Measurements from ENCODE around the gene UNK.
"Not testable (repeated sequence)": the region's sequence is repeated elsewhere in the genome, so short reads cannot be mapped to it uniquely, and the experiment has no call there.

Gene UNK

DNA sequence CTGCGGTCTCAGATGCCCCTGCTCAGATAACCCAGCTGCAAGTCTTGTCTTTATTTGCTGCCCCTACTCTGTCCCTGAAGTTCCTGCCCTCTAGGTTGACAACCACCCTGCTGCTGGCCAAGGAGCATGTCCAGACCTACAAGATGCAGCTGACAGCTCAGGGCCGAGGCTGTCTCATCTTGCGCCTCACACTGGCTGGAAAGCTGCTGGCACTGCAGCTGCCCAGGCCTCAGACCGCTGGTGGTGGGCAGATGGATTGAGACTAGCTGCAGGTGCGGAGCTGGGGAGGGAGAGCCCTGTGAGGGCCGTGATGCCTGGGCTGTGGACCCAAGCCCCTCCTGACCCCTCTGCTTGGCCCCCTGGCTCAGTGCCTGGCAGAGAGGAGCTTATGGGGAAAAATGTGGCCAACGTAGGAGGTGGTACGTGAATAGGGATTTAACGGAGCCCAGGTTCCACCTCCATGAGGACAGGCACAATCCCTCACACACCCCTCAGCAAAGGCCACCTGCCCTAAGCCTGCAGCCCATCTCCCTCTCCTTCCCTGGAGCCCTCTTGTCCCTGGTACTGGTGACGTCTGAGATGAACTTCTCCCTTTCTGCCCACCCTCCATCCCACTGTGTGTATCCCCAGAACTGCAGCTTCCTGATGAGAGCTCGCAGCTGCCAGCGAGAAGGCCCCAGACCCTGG, 11.3 kb upstream of the UNK start:
- DNase-seq (ENCODE audit: low read depth in 2 of 2), result no peak

DNA sequence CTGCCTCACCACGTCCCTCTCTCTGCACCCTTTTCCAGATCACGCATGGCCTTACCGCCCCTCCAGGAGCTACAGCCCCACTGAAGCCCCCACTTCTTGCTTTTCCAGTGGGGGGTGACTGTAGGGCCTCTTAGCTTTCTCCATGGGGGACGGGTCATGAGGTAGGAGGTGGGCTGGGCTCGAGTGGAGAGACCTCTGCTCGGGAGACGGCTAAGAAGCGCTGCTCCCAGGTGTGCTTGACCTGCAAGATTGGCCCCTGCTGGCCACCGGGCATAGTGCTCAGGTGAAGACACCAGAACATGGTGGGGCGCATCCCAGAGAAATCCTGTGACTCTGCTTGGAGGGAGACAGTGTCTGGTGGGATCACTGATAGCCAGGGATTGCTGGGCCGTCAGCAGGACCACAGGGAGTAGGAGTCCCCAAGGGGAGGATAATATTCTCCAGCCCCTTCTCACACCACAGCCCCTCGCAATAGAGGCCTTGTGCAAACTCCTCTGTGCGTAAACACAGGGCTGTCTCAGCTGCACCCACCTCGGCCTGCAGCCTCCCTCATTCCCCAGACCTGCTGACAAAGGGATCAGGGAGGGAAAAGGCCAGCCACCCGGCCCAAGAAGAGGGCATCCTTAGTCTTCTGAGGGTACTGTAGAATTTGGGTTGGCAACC, 10.7 kb upstream of the UNK start:
- no peak for DNase-seq (ENCODE audit: low read depth in 2 of 2)

DNA sequence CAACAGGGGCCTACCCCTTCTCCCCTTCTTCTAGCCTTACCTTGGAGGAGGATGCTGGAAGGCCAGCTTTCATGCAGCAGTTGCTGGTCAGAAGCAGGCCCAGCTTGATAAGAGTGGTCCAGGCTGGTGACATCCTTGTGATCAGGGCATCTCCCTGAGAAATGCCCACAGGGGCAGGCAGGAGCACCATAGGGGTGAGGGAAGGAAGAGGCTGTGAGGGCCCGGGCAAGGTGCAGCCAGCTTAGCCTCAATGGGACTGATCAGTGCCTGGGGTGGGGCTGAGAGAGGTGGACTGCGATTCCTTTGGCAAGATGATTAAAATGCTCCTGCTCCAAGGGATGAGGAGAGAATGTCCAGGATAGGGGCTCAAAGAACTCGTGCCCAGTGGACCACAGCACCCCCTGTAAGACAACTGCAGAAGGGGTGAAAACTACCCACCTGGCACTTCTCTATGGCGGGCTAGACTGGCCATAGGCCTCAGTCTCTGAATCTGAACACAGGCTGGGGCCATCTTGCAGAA, 10.1 kb upstream of the UNK start:
- DNase-seq (ENCODE audit: low read depth in 2 of 2), result no peak

GRCh38 chr17:75774991-75775668, 9.5 kb upstream of the UNK start:
- no peak for DNase-seq (ENCODE audit: low read depth in 2 of 2)

DNA sequence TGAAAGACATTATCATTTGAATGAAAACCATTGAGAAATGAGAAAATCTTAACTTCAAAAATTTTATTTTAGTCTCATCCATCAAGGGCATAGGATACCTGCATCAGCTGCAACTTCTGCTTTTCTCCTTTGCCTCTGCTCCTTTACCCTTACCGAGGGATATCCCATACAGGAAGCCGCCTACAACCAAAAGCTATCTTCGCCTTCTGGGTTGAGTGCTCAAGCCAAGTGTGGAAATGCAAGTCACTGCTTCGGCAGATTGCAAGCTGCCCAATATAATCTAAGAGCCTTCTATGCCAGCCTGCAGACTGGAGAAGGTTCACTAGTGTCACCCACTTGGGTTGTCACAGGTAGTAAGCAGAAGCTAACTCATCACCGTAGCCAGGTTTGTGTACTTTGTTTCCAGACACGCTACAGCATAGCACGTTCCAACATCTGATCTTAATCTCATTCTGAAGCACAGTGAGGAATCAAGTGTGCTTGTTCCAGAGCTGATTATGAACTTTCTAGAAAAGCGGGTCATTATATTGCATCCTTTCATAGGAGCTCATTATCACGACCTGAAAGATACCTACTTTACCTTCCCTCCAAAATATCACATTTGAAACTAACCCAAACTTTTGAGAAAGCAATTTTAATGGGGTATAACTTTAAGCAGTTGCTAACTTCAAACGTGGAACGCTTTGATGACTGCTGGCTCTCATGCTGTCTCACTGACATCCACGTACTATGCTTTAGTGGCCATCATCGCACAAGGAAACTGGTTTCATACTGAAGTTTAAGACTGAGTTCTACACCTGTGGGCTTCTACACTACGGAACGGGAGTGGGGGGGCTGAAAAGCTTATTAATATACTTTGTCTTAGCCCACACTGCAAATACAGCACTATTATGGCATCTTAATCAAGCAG, 8.0 kb upstream of the UNK start:
- DNase-seq (ENCODE audit: low read depth in 2 of 2), result no peak

- no peak for DNase-seq (ENCODE audit: low read depth in 2 of 2)
These were observed 7.2 kb upstream of the UNK start for GRCh38 chr17:75777296-75777922.

- DNase-seq (ENCODE audit: low read depth in 2 of 2), result not testable (repeated sequence)
These were observed 6.3 kb upstream of the UNK start for GRCh38 chr17:75778066-75778860.

GRCh38 chr17:75778861-75779249, 5.8 kb upstream of the UNK start:
- DNase-seq (ENCODE audit: low read depth in 2 of 2), result peak in 1 of 2 donors; percentile 40

DNA sequence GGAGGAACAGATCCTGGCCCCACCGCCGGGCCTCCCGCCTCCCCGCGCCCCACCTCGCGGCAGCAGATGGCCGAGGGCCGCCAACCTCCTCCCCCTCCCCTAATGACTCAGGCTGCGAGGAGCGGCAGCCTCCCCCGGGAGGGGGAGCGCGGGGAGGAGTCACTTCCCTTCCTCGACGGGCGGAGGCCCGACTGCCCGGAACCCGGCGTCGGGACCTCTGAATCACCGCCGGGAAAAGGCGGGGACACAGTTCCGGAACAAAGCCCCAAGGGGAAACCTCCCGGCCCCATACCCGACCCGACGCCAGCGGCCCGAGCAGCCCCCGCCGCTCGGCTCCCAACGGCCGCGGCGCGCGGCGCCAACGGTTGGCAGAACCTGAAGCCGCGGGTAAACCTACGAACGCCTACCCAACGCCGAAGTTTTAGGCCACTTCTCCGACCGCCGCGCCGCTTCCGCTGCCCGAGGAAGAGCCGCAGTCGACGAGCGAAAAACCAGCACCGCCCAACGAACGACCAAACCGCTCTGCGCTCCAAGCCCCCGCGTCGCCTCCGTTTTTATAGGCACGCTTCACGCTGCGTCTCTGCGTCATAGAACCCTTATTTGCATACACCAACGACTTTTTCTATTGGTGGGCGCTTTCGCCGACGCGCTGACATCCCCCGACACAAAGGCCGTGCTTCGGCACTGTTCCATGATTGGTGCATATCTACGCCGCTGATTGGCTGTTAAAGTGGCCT, 5.2 kb upstream of the UNK start:
- peak; percentile 83 to 85 for DNase-seq (ENCODE audit: low read depth in 2 of 2)

GRCh38 chr17:75779987-75780889, 4.4 kb upstream of the UNK start:
- no peak for DNase-seq (ENCODE audit: low read depth in 2 of 2)

DNA sequence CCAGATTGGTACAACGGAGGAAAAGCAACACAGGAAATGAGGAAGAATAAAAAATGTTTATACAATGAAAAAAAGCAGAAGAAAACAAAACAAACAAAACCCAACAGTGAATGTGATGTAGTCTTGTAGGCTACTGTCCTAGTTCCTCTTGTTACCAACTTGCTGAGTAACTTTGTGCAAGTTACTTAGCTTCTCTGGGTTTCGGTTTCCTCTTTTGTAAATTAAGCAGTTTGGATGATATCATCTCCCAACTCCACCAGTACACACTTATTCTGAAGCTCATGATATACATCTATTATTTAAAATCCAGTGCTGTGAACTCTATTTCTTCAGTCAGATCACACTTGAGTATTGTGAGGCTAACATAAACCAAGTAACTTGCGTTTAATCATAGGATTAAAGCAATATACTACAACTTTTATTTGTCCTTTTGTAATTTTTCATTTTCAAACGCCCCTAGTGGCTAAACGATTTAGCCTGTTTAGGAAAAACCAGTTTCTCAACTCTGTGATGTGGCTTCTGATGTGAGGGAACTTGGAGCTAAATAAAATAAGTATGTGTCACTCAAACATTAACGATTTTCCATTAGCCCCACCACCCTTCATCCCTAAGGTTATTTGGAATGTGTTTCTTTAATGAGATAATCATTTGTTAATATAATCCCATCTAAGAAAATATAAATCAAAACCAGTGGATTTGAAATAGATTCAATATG, 1.4 kb upstream of the UNK start:
- DNase-seq (ENCODE audit: low read depth in 2 of 2), result no peak

- DNase-seq (ENCODE audit: low read depth in 2 of 2), result no peak
These were observed 668 bp upstream of the UNK start for GRCh38 chr17:75783803-75784472.

- no peak for DNase-seq (ENCODE audit: low read depth in 2 of 2)
These were observed 647 bp downstream of the UNK start for GRCh38 chr17:75785016-75785890.

DNA sequence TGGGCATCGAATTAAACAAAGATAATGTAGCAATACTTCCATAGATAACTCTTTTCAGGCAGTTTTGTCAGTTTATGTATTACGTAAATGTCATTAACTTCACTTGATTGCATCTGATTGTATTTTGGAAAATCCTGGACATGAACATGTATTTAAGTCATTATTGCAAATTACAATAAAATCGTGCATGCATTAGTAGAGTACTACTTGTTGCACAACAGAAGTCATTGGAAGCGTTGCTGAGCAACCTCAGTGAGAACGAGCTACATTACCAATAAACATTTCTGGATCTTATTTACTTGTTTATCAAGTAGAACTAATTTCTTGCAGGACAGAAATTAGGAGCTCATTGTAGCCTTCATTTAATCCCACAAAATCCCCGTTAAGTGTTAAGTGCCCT, 6.6 kb downstream of the UNK start:
- no peak for DNase-seq (ENCODE audit: low read depth in 2 of 2)

- no peak for DNase-seq (ENCODE audit: low read depth in 2 of 2)
These were observed 8.9 kb downstream of the UNK start for GRCh38 chr17:75793460-75793859.

- no peak for DNase-seq (ENCODE audit: low read depth in 2 of 2)
These were observed 11.4 kb downstream of the UNK start for GRCh38 chr17:75795820-75796607.
